Ovary (tissue), 3 donors: Measurements from ENCODE around the gene TAP2.
A peak's percentile ranks its signal among the peaks of the same experiment; 100 is the strongest.

ENCODE experiments used
- CTCF ChIP-seq, 3 donors: fragments of 450-650 bp in 2 of 3; fragments of 200-600 bp in 1 of 3; IDR thresholded peaks; one replicate each; pipeline versions ENCODE4 v1.5.1 to v1.8.0; 2016 to 2022; ENCODE audit warnings: antibody characterized with exemption in 3 of 3, mild to moderate bottlenecking in 1 of 3
- EP300 ChIP-seq: sonication (generic); formaldehyde crosslinking; IDR thresholded peaks from one replicate; pipeline ENCODE4 v1.6.1; 2017; ENCODE audit warnings: antibody characterized with exemption
- POLR2A ChIP-seq: fragments of 450-650 bp; IDR thresholded peaks from one replicate; pipeline ENCODE4 v1.6.1; 2017; ENCODE audit warnings: antibody characterized with exemption, mild to moderate bottlenecking, moderate library complexity
- donor health status: DM: no; HTN: no; CAD: no.

- peak; percentile 54 for TF ChIP-seq POLR2A
- TF ChIP-seq CTCF (IDR thresholded peaks at IDR 0.05), result peak; percentile 95 to 99 (median 98)
- TF ChIP-seq EP300, result no peak
These were observed at the start of gene TAP2 for GRCh38 chr6:32838114-32838958.
